Activated CD4-positive, alpha-beta memory T cell treated with anti-CD3 and anti-CD28 coated beads, Interleukin-2, amount 10 ng/mL, durations not matched to agents 7 days and 5 days (primary cell): ENCODE results near the gene EVI2A. TPM values are rescaled to one million over a fixed set of nuclear protein-coding genes. Genes with fewer than 3 reads are reported as not detected.
A peak's percentile ranks its signal among the peaks of the same experiment; 100 is the strongest.

Experiments used
- CTCF ChIA-PET: fragments of 350-600 bp; sonication (Branson Sonifier 250); formaldehyde crosslinking; loops from one replicate; lab custom pipeline; 2021; ENCODE audit warnings: antibody characterized with exemption, inconsistent platforms; lab: Charles Lee
- POLR2A ChIA-PET: fragments of 350-600 bp; sonication (Branson Sonifier 250); formaldehyde crosslinking; loops from one replicate; lab custom pipeline; 2021; ENCODE audit warnings: antibody characterized with exemption; lab: Charles Lee
- DNase-seq: peaks from one replicate; pipeline ENCODE4 v3.0.0-alpha.2; 2020
- H3K27ac Mint-ChIP-seq: one replicate; pipeline ENCODE4 v1.8.0; 2021; ENCODE audit warnings: mild to moderate bottlenecking, mixed read lengths
- H3K27me3 Mint-ChIP-seq: one replicate; pipeline ENCODE4 v1.8.0; 2021; ENCODE audit warnings: mixed read lengths
- H3K36me3 Mint-ChIP-seq: one replicate; pipeline ENCODE4 v1.8.0; 2021; ENCODE audit warnings: low read depth, mixed read lengths
- H3K4me1 Mint-ChIP-seq: one replicate; pipeline ENCODE4 v1.8.0; 2021; ENCODE audit warnings: mixed read lengths
- H3K4me3 Mint-ChIP-seq: one replicate; pipeline ENCODE4 v1.8.0; 2021; ENCODE audit warnings: mild to moderate bottlenecking, mixed read lengths
- H3K9me3 Mint-ChIP-seq: one replicate; pipeline ENCODE4 v1.8.0; 2021; ENCODE audit warnings: mixed read lengths
- total RNA-seq, 2 experiments: library from RNA; stranded (reverse); gene quantifications; one replicate each; pipeline ENCODE4 v1.2.3, GENCODE V29; 2021

EVI2A gene
- total RNA-seq, 2 experiments from 2014 or later, result 109 to 110 TPM

GRCh38 chr17:31310260-31310659, 11.2 kb downstream of the EVI2A start:
- H3K27ac Mint-ChIP-seq, result peak overlapping the region; percentile 80
- H3K27me3 Mint-ChIP-seq, result no peaks in the 10 kb centered on the region
- H3K4me3 Mint-ChIP-seq, result peak overlapping the region; percentile 83
- POLR2A ChIA-PET, result interaction anchor here (0.6 to 5.5 kb wide), 8 partner anchors 10 to 488 kb away, joined by 3 to 287 read pairs (median 5); partner anchors contain the start of genes CRLF3 and EVI2A
- DNase-seq, result peak; percentile 45
- peaks cover 79% of the 10 kb centered on the region for H3K36me3 Mint-ChIP-seq
- CTCF ChIA-PET, result interaction anchor here (1.0 to 1.5 kb wide), 3 partner anchors 9 to 127 kb away, joined by 3 to 4 read pairs (median 4); no protein-coding TSS in a partner anchor
- no peaks in the 10 kb centered on the region for H3K9me3 Mint-ChIP-seq
- peaks cover 50% of the 10 kb centered on the region for H3K4me1 Mint-ChIP-seq

- Mint-ChIP-seq H3K36me3 (peaks cover 84% of the 10 kb centered on the region), H3K9me3 (peaks cover 4% of the 10 kb centered on the region), H3K27me3 (no peaks in the 10 kb centered on the region), H3K27ac (peak overlapping the region; percentile 80), H3K4me3 (peak overlapping the region; percentile 83), H3K4me1 (peaks cover 48% of the 10 kb centered on the region)
- ChIA-PET POLR2A (interaction anchor here (1.7 to 5.5 kb wide), 3 partner anchors 11 to 240 kb away, joined by 5 to 287 read pairs (median 11); partner anchors contain the start of gene EVI2A), CTCF (interaction anchor here (1.0 to 1.5 kb wide), 3 partner anchors 10 to 127 kb away, joined by 3 to 4 read pairs (median 4); no protein-coding TSS in a partner anchor)
- DNase-seq, result no peak
Measured at GRCh38 chr17:31309556-31309955, 11.9 kb downstream of the EVI2A start.

- Mint-ChIP-seq H3K36me3 (peaks cover 87% of the 10 kb centered on the region), H3K4me3 (peak overlapping the region; percentile 83), H3K27me3 (no peaks in the 10 kb centered on the region), H3K9me3 (peaks cover 4% of the 10 kb centered on the region), H3K4me1 (peaks cover 46% of the 10 kb centered on the region), H3K27ac (peak overlapping the region; percentile 80)
- ChIA-PET CTCF (no interaction called here), POLR2A (interaction anchor here (1.8 to 5.5 kb wide), 3 partner anchors 10 to 240 kb away, joined by 5 to 287 read pairs (median 32); partner anchors contain the start of gene EVI2A)
- DNase-seq, result no peak
Measured at GRCh38 chr17:31308372-31309334, 12.8 kb downstream of the EVI2A start.

- peaks cover 4% of the 10 kb centered on the region for H3K9me3 Mint-ChIP-seq
- H3K4me1 Mint-ChIP-seq, result peaks cover 46% of the 10 kb centered on the region
- H3K36me3 Mint-ChIP-seq, result peaks cover 93% of the 10 kb centered on the region
- H3K4me3 Mint-ChIP-seq, result peak overlapping the region; percentile 83
- H3K27ac Mint-ChIP-seq, result peak overlapping the region; percentile 25
- DNase-seq, result no peak
- H3K27me3 Mint-ChIP-seq, result no peaks in the 10 kb centered on the region
- ChIA-PET POLR2A (interaction anchor here (0.8 to 2.9 kb wide), 2 partner anchors 11 to 14 kb away, joined by 4 to 32 read pairs; partner anchors contain the start of gene EVI2A), CTCF (no interaction called here)
Measured at GRCh38 chr17:31307640-31308039, 13.8 kb downstream of the EVI2A start.

- no peaks in the 10 kb centered on the region for H3K27me3 Mint-ChIP-seq
- no peak for DNase-seq
- CTCF ChIA-PET, result no interaction called here
- no peak overlapping the region for H3K4me3 Mint-ChIP-seq
- POLR2A ChIA-PET, result no interaction called here
- H3K4me1 Mint-ChIP-seq, result peaks cover 2% of the 10 kb centered on the region
- peaks cover 31% of the 10 kb centered on the region for H3K36me3 Mint-ChIP-seq
- no peaks in the 10 kb centered on the region for H3K9me3 Mint-ChIP-seq
- no peak overlapping the region for H3K27ac Mint-ChIP-seq
Measured at GRCh38 chr17:31299624-31300023, 21.8 kb downstream of the EVI2A start.

GRCh38 chr17:31297090-31297489, 24.3 kb downstream of the EVI2A start, which contains the start of gene OMG:
TSS of gene OMG (minus strand) at chr17:31297239. CDS start at chr17:31296331, 908 bp downstream.
- POLR2A ChIA-PET, result no interaction called here

GRCh38 chr17:31296142-31296541, 25.3 kb downstream of the EVI2A start:
- Mint-ChIP-seq H3K36me3 (peaks cover 3% of the 10 kb centered on the region), H3K4me3 (no peak overlapping the region), H3K4me1 (no peaks in the 10 kb centered on the region), H3K9me3 (no peaks in the 10 kb centered on the region), H3K27ac (no peak overlapping the region), H3K27me3 (no peaks in the 10 kb centered on the region)
- POLR2A ChIA-PET, result no interaction called here
- CTCF ChIA-PET, result no interaction called here
- DNase-seq, result no peak

More at GRCh38 chr17:31297090-31297489, 24.3 kb downstream of the EVI2A start, which contains the start of gene OMG:
- Mint-ChIP-seq H3K4me3 (no peak within 1 kb of the TSS), H3K36me3 (peaks cover 10% of the 10 kb centered on the region), H3K4me1 (no peaks in the 10 kb centered on the region), H3K27me3 (no peaks in the 10 kb centered on the region), H3K27ac (no peak within 1 kb of the TSS), H3K9me3 (no peaks in the 10 kb centered on the region)
- CTCF ChIA-PET, result no interaction called here
- no peak for DNase-seq

- CTCF ChIA-PET, result no interaction called here
- no peak for DNase-seq
- H3K36me3 Mint-ChIP-seq, result no peaks in the 10 kb centered on the region
- H3K27me3 Mint-ChIP-seq, result no peaks in the 10 kb centered on the region
- no peaks in the 10 kb centered on the region for H3K9me3 Mint-ChIP-seq
- H3K4me1 Mint-ChIP-seq, result peaks cover under 1% of the 10 kb centered on the region
- no peak overlapping the region for H3K27ac Mint-ChIP-seq
- POLR2A ChIA-PET, result no interaction called here
- H3K4me3 Mint-ChIP-seq, result no peak overlapping the region
Measured at GRCh38 chr17:31295489-31295871, 25.9 kb downstream of the EVI2A start.

- DNase-seq, result no peak
- ChIA-PET CTCF (no interaction called here), POLR2A (no interaction called here)
- Mint-ChIP-seq H3K27me3 (no peaks in the 10 kb centered on the region), H3K36me3 (no peaks in the 10 kb centered on the region), H3K4me1 (peaks cover 3% of the 10 kb centered on the region), H3K4me3 (no peak overlapping the region), H3K9me3 (no peaks in the 10 kb centered on the region), H3K27ac (no peak overlapping the region)
Measured at GRCh38 chr17:31294820-31295488, 26.5 kb downstream of the EVI2A start.

- Mint-ChIP-seq H3K4me3 (no peak overlapping the region), H3K9me3 (no peaks in the 10 kb centered on the region), H3K27me3 (no peaks in the 10 kb centered on the region), H3K4me1 (peaks cover 3% of the 10 kb centered on the region), H3K27ac (no peak overlapping the region), H3K36me3 (no peaks in the 10 kb centered on the region)
- CTCF ChIA-PET, result no interaction called here
- no peak for DNase-seq
- POLR2A ChIA-PET, result no interaction called here
Measured at GRCh38 chr17:31294231-31294630, 27.2 kb downstream of the EVI2A start.

- ChIA-PET POLR2A (no interaction called here), CTCF (no interaction called here)
- no peak for DNase-seq
- H3K4me3 Mint-ChIP-seq, result no peak overlapping the region
- H3K27me3 Mint-ChIP-seq, result no peaks in the 10 kb centered on the region
- no peak overlapping the region for H3K27ac Mint-ChIP-seq
- no peaks in the 10 kb centered on the region for H3K9me3 Mint-ChIP-seq
- H3K36me3 Mint-ChIP-seq, result no peaks in the 10 kb centered on the region
- H3K4me1 Mint-ChIP-seq, result peaks cover 3% of the 10 kb centered on the region
Measured at GRCh38 chr17:31293581-31293980, 27.8 kb downstream of the EVI2A start.

GRCh38 chr17:31291820-31292219, 29.6 kb downstream of the EVI2A start:
- Mint-ChIP-seq H3K36me3 (peaks cover 3% of the 10 kb centered on the region), H3K27ac (no peak overlapping the region), H3K27me3 (no peaks in the 10 kb centered on the region), H3K4me3 (no peak overlapping the region), H3K9me3 (no peaks in the 10 kb centered on the region), H3K4me1 (peaks cover 3% of the 10 kb centered on the region)
- ChIA-PET CTCF (no interaction called here), POLR2A (no interaction called here)
- DNase-seq, result no peak
